HG03378 (cell line): ENCODE measurements around the gene TIMP2.
"Not testable (repeated sequence)": the region's sequence is repeated elsewhere in the genome, so short reads cannot be mapped to it uniquely, and the experiment has no call there.

ENCODE experiments used
- ATAC-seq: cut with Tn5 transposase; IDR thresholded peaks from one replicate; pipeline ENCODE4 v1.9.1; 2021; ENCODE audit warnings: mild to moderate bottlenecking, moderate library complexity; ENCODE audit not compliant: unreplicated experiment

TIMP2 gene

GRCh38 chr17:78908426-78908825 is 16.8 kb downstream of the TIMP2 start:
- ATAC-seq: no peak

GRCh38 chr17:78905541-78905940 is 19.6 kb downstream of the TIMP2 start:
- no peak for ATAC-seq

- ATAC-seq: no peak
Measured at GRCh38 chr17:78905116-78905515, 20.1 kb downstream of the TIMP2 start.

- no peak for ATAC-seq
Measured at GRCh38 chr17:78904371-78904770, 20.8 kb downstream of the TIMP2 start.

DNA sequence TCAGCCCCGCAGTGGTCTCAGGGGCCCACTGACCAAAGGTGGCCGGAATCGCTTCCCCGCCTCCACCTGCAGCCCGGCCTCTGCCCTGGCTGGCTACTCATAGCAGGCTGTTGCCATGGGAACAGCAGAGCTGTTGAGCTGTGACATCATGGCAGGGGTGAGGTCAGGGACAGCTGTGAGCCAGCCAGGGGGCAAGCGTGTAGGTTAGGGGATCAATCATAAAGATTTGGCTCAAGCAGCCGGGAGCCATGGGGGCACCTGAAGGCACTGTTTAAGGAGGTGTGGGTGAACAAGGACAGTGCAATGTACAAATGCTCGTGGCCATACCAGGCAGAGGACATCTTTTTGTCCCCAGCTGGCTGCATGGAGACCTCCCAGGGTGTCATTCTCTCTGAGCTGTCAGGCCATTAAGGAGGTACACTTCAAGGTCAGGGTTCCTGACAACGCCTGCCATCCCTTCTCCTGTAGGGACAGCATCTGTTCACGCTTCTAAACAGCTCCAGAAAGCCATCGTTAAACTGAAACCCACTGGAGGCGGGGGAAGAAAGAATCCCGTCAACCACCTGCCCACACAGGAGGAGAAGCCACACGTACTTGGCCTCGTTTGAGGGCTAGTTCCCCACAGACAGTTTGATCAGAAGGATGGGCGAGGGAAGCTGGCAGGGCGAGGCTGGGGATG is 21.9 kb downstream of the TIMP2 start, which contains the start of gene CEP295NL:
Gene CEP295NL (minus strand): TSS at position 101 of the 679 bp plus-strand sequence. CDS start 1,373 bp downstream, outside the sequence.
- ATAC-seq: no peak

GRCh38 chr17:78902231-78902630 is 23.0 kb downstream of the TIMP2 start:
- ATAC-seq: not testable (repeated sequence)

DNA sequence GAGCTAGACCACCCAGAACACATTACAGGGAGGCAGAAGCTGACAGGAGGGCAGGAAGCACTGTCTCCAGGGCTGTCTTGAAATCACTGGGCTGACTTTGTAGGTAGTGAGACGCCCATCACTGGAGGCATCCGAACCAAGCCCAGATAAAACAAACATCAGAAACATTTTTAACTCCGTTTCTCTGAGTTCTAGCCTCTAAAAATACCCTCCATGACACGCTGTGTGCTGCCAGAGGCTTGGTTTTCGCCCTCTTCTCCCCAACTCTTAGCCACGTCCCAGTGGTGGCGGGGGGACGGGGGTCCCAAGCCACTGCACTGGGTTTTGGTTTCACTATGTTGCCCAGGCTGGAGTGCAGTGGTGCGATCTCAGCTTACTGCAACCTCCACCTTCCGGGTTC is 23.4 kb downstream of the TIMP2 start:
- ATAC-seq: no peak

DNA sequence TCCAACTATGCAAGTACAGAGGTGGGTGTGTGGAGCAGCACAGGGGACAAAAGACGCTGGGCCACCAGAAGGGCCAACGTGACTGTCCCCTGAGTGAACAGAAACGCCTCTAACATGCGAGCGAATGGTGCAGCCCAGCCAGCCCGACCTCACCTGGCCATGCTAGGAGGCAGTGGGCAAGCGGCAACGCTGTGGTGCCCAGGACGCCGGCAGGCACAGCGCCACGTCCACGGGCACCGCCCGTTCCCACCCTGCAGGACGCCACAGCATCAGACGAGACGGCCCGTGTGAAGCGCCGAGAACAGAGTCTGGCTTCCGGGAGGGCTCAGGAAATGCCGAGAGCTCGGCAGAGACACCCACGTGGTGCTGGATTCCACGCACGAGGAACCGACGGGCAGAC is 24.4 kb downstream of the TIMP2 start:
- no peak for ATAC-seq

GRCh38 chr17:78899361-78900260 is 25.6 kb downstream of the TIMP2 start:
- ATAC-seq: no peak

GRCh38 chr17:78898947-78899346 is 26.2 kb downstream of the TIMP2 start:
- ATAC-seq: no peak

DNA sequence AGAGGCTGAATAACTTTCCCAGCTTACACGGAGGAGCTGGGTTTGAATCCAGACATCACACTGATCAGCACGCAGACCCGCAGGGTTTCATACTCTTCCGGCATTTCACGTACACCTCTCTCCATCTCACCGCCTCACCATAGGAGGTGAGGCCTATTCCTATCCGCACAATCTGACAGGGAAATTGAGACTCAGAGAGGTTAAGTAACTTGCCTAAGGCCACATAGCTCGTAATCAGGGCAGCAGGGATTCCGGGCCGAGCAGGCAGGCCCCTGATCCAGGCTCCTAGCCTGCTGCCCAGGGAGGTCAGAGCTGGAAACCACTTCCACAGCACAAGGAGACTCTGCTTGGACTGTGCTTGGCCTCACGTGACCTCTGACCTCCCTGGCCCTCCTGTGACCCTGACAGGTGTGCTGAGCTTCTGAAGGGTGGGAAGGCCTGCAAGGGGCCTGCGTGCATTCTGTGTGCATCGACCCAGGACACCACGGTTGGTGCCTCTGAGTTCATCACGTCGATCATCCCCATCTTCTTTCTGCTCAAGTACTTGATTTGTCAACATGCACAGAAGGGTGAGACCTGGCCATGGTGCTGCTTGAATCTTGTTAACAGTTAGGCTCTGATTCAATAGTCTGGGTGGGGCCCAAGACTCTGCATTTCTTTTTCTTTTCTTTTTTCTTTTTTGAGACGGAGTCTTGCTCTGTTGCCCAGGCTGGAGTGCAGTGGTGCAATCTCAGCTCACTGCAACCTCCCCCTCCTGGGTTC is 26.9 kb downstream of the TIMP2 start:
- no peak for ATAC-seq

GRCh38 chr17:78897664-78898047 is 27.5 kb downstream of the TIMP2 start:
- no peak for ATAC-seq

DNA sequence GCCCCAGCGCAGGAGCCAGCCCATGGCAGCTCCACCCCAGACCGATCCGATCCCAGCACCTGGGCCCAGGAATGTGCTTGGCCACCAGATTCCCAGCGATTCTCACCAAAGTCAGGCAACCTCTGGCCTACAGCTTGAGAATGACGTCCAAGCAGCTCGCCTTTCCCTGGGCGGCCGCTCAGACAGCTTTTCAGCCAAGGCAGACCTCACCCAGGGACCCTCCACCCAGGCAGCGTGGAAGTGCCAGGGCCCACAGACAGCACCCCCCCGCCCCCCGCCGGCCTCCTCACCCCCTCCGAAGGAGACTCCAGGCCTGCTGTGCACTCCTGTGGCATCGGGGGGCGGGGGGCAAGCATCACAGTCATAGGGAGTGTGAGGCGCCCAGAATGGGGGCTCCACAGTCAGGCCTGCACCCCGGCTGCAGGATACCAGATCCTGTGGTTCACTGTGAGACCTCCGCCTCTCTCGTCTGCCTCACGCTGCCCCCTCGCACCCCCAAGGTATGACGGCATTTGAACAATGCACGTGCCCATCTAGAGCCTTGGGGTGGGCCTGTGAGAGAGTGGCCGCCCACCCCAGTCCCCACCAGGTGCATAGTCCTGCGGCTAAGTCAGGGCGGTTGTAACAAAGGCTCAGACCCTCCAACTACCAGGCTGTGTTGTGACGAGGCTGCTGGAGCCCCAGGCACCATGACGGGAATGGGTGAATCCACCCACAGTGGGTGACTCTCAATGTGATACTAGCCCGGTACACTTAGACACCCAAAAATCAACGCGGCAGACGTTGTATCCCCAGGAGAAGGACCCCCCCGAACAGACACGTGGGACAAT is 28.1 kb downstream of the TIMP2 start:
- ATAC-seq: no peak

DNA sequence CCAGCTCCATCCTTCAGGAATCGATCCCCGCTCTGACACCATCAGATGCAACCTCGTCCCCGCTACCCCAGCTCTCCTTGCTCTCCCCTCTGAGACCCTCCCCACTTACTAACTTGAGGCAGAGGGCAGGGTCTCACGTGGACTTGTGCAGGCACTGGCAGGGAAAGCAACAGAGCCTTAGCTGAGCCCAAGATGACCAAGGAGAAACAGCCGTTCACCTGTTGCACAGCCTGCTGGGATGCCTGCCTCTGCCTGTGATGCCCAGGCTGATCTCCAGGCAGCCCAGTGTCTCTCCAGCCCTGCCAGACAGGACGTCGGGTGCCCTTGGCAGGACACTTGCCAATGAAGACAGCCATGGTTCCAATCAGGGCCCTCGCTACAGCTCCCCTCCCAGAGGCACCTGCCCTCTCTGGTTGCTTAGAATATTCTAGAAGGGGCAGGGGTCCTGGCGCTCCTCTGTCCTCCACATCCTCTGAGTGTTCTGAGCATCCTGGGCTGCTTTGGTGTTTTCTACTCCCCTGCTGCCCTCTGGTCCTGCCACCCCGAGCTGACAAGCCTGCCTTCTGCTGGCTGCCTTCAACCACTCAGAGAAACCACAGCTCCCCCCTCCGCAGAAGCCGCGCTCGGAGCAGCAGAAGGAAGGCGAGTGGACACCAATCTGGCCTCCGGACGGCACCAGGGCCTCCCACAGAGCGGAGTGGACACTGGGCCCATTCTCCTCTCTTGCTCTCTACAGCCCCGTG is 28.9 kb downstream of the TIMP2 start:
- no peak for ATAC-seq

GRCh38 chr17:78895322-78895721 is 29.9 kb downstream of the TIMP2 start:
- no peak for ATAC-seq

- no peak for ATAC-seq
Measured at GRCh38 chr17:78893684-78894083, 31.5 kb downstream of the TIMP2 start.

DNA sequence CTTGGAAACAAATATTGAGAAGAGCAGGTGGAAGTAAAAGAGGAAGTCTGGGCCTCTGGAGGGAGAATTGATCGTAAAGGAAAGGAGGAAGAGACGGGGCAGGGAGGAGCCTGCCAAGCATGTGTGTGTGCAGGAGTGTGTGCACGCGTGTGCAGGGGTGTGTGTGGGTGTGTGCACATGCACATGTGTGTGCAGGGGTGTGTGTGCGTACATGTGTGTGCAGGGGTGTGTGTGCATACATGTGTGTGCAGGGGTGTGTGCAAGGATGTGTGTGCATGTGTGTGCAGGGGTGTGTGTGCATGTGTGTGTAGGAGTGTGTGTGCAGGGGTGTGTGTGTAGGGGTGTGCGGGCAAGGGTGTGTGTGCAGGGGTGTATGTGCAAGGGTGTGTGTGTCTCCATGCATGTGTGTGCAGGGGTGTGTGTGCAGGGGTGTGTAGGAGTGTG is 32.2 kb downstream of the TIMP2 start:
- no peak for ATAC-seq

GRCh38 chr17:78892520-78892919 is 32.7 kb downstream of the TIMP2 start:
- no peak for ATAC-seq

DNA sequence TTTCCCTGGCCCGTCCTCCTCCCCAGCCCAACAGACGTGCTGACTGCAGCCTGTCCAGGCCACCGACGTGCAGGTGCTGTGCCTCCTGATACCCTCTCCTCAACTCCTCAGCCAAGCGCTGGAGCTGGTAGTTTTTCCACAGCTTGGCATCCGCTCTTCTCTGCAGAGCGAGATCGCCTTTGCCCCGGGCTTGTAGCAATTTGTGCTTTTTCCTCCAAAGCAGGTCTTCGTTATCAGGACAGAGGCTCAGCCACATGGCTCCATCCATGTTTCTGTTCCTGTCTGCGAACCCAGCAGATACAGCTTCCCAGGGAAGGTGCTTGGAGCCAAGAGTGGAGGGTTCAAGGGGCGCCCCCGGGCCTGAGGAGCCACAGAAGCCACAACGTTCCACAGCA is 33.1 kb downstream of the TIMP2 start:
- no peak for ATAC-seq
